Measurements from ENCODE around the gene SNAPC4. TPM values are rescaled to one million over a fixed set of nuclear protein-coding genes. Genes with fewer than 3 reads are reported as not detected.
A peak's percentile ranks its signal among the peaks of the same experiment; 100 is the strongest.

The SNAPC4 gene
- polyA plus RNA-seq, 6 donors from 2014 or later, result 1.1 to 2.1 (median 1.3) TPM; not detected in 1

GRCh38 chr9:136386018-136386417, 14.0 kb downstream of the SNAPC4 start:
- Mint-ChIP-seq H3K9me3 (no peaks in the 10 kb centered on the region), H3K4me1 (no peaks in the 10 kb centered on the region), H3K4me3 (no peak overlapping the region), H3K27ac (peak overlapping the region in 2 of 6 donors; percentile 3 to 10), H3K36me3 (peaks cover 0 to 10% of the 10 kb centered on the region in 2 donors), H3K27me3 (no peaks in the 10 kb centered on the region)
- ATAC-seq (ENCODE audit: low read depth in 2 of 2) (no peak), DNase-seq (no peak)

DNA sequence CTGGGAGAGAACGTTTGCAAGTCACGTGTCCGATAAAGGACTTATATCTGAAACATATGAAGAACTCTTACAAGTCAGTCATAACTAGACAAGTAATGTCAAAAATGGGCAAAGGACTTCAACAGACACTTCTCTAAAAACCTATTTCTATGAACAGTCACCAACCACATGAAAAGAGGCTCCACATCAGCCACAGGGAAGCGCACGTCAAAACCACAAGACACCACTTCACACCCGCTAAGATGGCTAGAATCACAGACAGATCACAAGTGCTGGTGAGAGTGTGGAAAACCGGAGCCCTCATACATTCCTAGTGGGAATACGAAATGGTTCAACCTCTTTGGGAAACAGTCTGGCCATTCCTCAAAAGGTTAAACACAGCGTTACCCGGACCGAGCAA, 15.0 kb downstream of the SNAPC4 start:
- no peak for ATAC-seq (ENCODE audit: low read depth in 2 of 2)
- peak overlapping the region in 1 of 6 donors; percentile 65 for H3K27ac Mint-ChIP-seq
- no peak overlapping the region for H3K4me3 Mint-ChIP-seq
- H3K9me3 Mint-ChIP-seq, result no peaks in the 10 kb centered on the region
- H3K4me1 Mint-ChIP-seq, result no peaks in the 10 kb centered on the region
- H3K36me3 Mint-ChIP-seq, result peaks cover 0 to 10% of the 10 kb centered on the region in 2 donors
- no peak for DNase-seq
- no peaks in the 10 kb centered on the region for H3K27me3 Mint-ChIP-seq

- Mint-ChIP-seq H3K9me3 (no peaks in the 10 kb centered on the region), H3K4me1 (no peaks in the 10 kb centered on the region), H3K27ac (peak overlapping the region in 1 of 6 donors; percentile 63)
Observed at GRCh38 chr9:136383436-136383835, 16.5 kb downstream of the SNAPC4 start.

DNA sequence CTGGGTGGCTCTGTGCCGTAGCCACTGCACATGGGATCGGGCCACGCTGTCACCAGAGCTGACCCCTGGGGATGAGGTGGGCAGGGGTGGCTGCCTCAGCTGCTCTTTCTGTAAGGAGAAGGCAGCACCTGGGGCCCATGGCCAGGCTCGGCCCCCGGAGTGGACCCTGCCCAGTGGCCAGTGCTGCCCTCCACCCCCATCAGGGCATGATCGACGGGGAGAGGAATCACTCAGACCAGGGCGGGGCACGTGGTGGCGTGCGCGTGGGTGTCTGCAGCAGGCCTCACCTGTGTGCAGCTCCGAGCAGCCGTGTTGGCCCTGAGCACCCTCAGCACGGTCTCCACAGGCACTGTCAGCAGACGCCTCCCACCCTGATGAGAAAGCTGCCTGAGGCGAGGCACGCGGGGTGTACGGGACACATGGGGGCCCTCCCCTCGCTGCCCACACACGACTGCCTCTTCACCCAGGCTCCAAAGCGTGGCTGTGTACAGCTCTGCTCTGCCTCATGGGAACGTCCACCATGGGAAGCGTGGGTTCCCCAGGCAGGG, 17.9 kb downstream of the SNAPC4 start:
- ATAC-seq (ENCODE audit: low read depth in 2 of 2), result no peak
- no peak overlapping the region for H3K4me3 Mint-ChIP-seq
- H3K27ac Mint-ChIP-seq, result peak overlapping the region in 1 of 6 donors; percentile 74
- DNase-seq, result no peak
- peaks cover 0 to 5% of the 10 kb centered on the region in 2 donors for H3K36me3 Mint-ChIP-seq
- H3K9me3 Mint-ChIP-seq, result no peaks in the 10 kb centered on the region
- H3K27me3 Mint-ChIP-seq, result no peaks in the 10 kb centered on the region
- H3K4me1 Mint-ChIP-seq, result peaks cover 0 to 4% (median 0%) of the 10 kb centered on the region in 3 donors

More at GRCh38 chr9:136383436-136383835, 16.5 kb downstream of the SNAPC4 start:
- ATAC-seq (ENCODE audit: low read depth in 2 of 2) (no peak), DNase-seq (no peak)
- Mint-ChIP-seq H3K4me3 (no peak overlapping the region), H3K27me3 (no peaks in the 10 kb centered on the region), H3K36me3 (peaks cover 0 to 5% of the 10 kb centered on the region in 2 donors)

- H3K27ac Mint-ChIP-seq, result no peak overlapping the region
- DNase-seq (no peak), ATAC-seq (ENCODE audit: low read depth in 2 of 2) (no peak)
- no peak overlapping the region for H3K4me3 Mint-ChIP-seq
- H3K9me3 Mint-ChIP-seq, result no peaks in the 10 kb centered on the region
- H3K27me3 Mint-ChIP-seq, result no peaks in the 10 kb centered on the region
- peaks cover 0 to 4% (median 0%) of the 10 kb centered on the region in 3 donors for H3K4me1 Mint-ChIP-seq
- peaks cover 0 to 5% of the 10 kb centered on the region in 2 donors for H3K36me3 Mint-ChIP-seq
Observed at GRCh38 chr9:136381311-136381710, 18.7 kb downstream of the SNAPC4 start.

DNA sequence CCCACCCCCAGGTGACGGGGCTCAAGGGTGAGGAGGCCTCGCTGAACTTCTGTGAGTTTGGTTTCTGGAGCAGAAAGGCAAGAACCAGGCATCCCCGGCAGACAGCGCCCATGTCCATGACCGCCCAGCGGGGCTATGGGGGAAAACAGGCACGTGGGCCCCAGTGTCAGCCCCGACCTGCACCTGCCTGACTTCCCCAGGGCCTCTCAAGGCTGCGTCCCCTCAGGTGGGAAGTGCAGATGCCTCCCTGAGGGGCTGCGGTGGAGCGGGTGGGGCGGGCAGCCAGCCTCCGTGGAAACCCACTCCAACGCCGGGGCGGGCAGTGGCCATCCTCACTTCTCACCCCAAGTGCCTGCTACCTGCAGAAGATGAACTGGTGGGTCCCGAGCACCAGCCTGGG, 19.6 kb downstream of the SNAPC4 start:
- ATAC-seq (ENCODE audit: low read depth in 2 of 2) (no peak), DNase-seq (no peak)
- Mint-ChIP-seq H3K36me3 (peaks cover 0 to 5% of the 10 kb centered on the region in 2 donors), H3K9me3 (no peaks in the 10 kb centered on the region), H3K4me3 (no peak overlapping the region), H3K27ac (no peak overlapping the region), H3K4me1 (peaks cover 0 to 4% (median 0%) of the 10 kb centered on the region in 3 donors), H3K27me3 (no peaks in the 10 kb centered on the region)

- no peak for ATAC-seq (ENCODE audit: low read depth in 2 of 2)
- peaks cover 0 to 4% (median 0%) of the 10 kb centered on the region in 3 donors for H3K4me1 Mint-ChIP-seq
Observed at GRCh38 chr9:136379891-136380290, 20.1 kb downstream of the SNAPC4 start.

GRCh38 chr9:136379401-136379800, 20.6 kb downstream of the SNAPC4 start:
- ATAC-seq (ENCODE audit: low read depth in 2 of 2), result no peak
- Mint-ChIP-seq H3K27ac (no peak overlapping the region), H3K27me3 (no peaks in the 10 kb centered on the region), H3K36me3 (peaks cover 0 to under 1% of the 10 kb centered on the region in 2 donors), H3K4me3 (no peak overlapping the region), H3K4me1 (peaks cover 0 to 4% (median 0%) of the 10 kb centered on the region in 3 donors), H3K9me3 (no peaks in the 10 kb centered on the region)
- DNase-seq, result no peak

More at GRCh38 chr9:136379891-136380290, 20.1 kb downstream of the SNAPC4 start:
- no peak overlapping the region for H3K27ac Mint-ChIP-seq
- no peak overlapping the region for H3K4me3 Mint-ChIP-seq
- peaks cover 0 to 5% of the 10 kb centered on the region in 2 donors for H3K36me3 Mint-ChIP-seq
- H3K9me3 Mint-ChIP-seq, result no peaks in the 10 kb centered on the region
- DNase-seq, result no peak
- H3K27me3 Mint-ChIP-seq, result no peaks in the 10 kb centered on the region

DNA sequence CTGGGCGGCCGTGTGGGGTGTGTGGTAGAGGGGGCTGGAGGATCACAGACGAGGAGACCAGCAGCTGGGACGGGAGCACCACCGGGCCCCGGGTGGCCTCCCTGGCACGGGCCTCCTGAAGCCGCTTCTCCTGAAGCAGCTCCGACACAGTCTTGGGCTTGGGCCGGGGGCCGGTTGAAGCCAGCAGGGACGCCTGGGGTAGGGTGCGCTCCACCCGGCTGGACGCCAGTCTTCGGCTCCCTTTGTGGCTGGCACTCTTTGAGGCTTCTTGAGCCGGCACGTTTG, 21.0 kb downstream of the SNAPC4 start:
- DNase-seq (no peak), ATAC-seq (ENCODE audit: low read depth in 2 of 2) (no peak)
- H3K4me1 Mint-ChIP-seq, result peaks cover 0 to 4% (median 0%) of the 10 kb centered on the region in 3 donors
- H3K36me3 Mint-ChIP-seq, result no peaks in the 10 kb centered on the region
- H3K4me3 Mint-ChIP-seq, result no peak overlapping the region
- H3K9me3 Mint-ChIP-seq, result no peaks in the 10 kb centered on the region
- H3K27ac Mint-ChIP-seq, result no peak overlapping the region
- H3K27me3 Mint-ChIP-seq, result no peaks in the 10 kb centered on the region

DNA sequence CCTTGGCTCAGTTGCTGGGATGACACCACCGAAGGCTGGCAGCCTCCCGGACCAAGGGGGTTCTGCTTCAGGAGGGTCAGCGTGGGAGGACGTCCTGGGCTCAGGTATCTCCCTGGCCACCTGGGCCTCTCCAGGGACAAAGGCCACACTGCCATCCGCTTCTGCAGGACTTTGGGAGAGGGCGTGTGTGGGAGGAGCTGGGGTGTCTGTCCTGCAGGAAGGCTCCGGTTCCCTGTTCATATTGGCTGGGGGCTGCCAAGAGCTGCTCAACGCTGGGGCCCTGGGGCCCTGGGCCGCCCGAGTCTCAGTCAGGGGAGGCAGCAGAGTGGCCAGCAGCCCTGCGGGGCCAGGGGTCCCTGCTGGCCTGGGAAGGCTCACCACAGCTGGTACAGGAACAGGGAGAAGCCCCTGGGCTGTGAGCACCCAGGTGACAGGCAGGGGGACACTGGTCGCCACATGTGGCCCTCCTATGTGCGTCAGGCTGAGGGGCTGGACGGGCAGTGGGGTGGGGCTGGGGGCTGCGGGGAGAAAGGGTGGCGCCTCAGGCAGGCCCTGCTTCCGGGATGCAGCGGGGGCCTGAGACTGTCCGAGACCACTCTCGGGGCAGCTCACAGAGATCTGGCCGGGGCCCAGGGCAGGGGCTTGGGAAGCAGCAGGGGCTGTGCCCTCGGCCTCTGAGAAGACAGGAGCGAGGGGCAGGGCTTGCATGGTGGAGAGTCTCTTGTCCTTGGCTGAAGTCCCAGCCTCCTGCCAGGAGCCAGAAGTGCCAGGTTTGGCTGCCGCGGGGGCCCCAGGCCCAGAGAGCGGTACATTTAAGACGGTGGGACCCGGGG, 21.6 kb downstream of the SNAPC4 start:
- H3K4me1 Mint-ChIP-seq, result peaks cover 0 to 5% (median under 1%) of the 10 kb centered on the region in 3 donors
- no peaks in the 10 kb centered on the region for H3K36me3 Mint-ChIP-seq
- H3K27me3 Mint-ChIP-seq, result no peaks in the 10 kb centered on the region
- DNase-seq (no peak), ATAC-seq (ENCODE audit: low read depth in 2 of 2) (no peak)
- H3K9me3 Mint-ChIP-seq, result no peaks in the 10 kb centered on the region
- no peak overlapping the region for H3K4me3 Mint-ChIP-seq
- H3K27ac Mint-ChIP-seq, result no peak overlapping the region

DNA sequence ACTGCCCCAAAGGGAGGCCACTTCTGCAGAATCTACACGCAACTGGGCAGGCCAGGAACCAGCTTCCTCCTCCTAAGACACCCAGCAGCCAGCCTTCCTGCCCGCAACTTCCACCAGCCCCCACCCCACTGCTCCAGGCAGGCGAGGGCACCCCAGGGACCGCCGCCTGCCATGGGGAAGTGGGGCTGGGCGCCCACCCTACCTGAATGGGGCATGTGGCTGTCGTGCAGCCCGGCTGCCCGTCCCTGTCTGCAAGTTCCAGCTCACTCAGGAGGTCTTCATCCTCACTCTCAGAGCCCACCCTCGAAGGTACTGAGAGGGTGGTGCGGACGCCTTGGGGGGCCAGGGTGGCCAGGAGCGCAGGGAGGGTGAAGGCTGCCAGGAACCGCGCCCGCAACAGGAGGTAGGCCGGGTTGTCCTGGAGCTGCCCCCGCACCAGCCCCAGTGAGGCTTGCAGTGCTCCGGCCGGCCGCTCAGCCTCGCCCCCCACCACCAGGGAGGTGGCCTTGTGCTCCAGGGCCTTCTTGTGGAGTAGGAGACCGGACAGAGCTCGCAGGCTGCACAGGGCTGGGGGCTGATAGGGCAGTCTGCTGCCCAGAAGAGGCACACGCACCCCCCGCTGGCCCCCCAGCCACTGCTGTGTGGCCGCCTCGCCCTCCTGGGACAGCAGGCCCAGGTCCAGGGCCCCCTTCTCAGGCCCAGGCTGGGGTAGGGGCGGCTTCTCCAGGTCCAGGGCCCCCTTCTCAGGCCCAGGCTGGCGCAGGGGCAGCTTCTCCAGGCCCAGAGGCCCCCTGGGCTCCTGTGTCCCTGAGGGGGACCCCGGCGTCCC, 22.4 kb downstream of the SNAPC4 start:
- Mint-ChIP-seq H3K9me3 (no peaks in the 10 kb centered on the region), H3K36me3 (no peaks in the 10 kb centered on the region), H3K4me1 (peaks cover 0 to 13% (median 8%) of the 10 kb centered on the region in 3 donors), H3K4me3 (no peak overlapping the region), H3K27ac (no peak overlapping the region), H3K27me3 (no peaks in the 10 kb centered on the region)
- ATAC-seq (ENCODE audit: low read depth in 2 of 2) (no peak), DNase-seq (no peak)

GRCh38 chr9:136376457-136376856, 23.5 kb downstream of the SNAPC4 start:
- Mint-ChIP-seq H3K4me3 (no peak overlapping the region), H3K27ac (no peak overlapping the region), H3K27me3 (no peaks in the 10 kb centered on the region), H3K9me3 (no peaks in the 10 kb centered on the region), H3K4me1 (peaks cover 0 to 18% (median 9%) of the 10 kb centered on the region in 3 donors), H3K36me3 (no peaks in the 10 kb centered on the region)
- ATAC-seq (ENCODE audit: low read depth in 2 of 2), result no peak
- no peak for DNase-seq

GRCh38 chr9:136375096-136375495, 24.9 kb downstream of the SNAPC4 start:
- Mint-ChIP-seq H3K4me3 (no peak overlapping the region), H3K4me1 (peaks cover 0 to 18% (median 9%) of the 10 kb centered on the region in 3 donors), H3K27ac (no peak overlapping the region), H3K27me3 (no peaks in the 10 kb centered on the region), H3K36me3 (no peaks in the 10 kb centered on the region), H3K9me3 (no peaks in the 10 kb centered on the region)
- no peak for DNase-seq
- no peak for ATAC-seq (ENCODE audit: low read depth in 2 of 2)
